Measurements from ENCODE around the gene ATP11A. TPM values are rescaled to one million over a fixed set of nuclear protein-coding genes. Genes with fewer than 3 reads are reported as not detected.

The ATP11A gene
- total RNA-seq, 1 donor from 2014 or later, result 281 TPM

- Histone ChIP-seq H3K27ac (no peak overlapping the region), H3K27me3 (ENCODE audit: low read depth) (no peaks in the 10 kb centered on the region), H3K36me3 (peaks cover 96% of the 10 kb centered on the region), H3K9me3 (no peaks in the 10 kb centered on the region), H3K4me3 (no peak overlapping the region), H3K4me1 (no peaks in the 10 kb centered on the region)
- no peak for TF ChIP-seq CTCF (IDR thresholded peaks at IDR 0.05)
- intact Hi-C loops (cut with DNase I), result no loop called here
- DNase-seq, result peak; percentile 41
- ATAC-seq, result no peak
Measured at GRCh38 chr13:112854321-112854720, 164.5 kb downstream of the ATP11A start.

- Histone ChIP-seq H3K27me3 (ENCODE audit: low read depth) (no peaks in the 10 kb centered on the region), H3K4me1 (no peaks in the 10 kb centered on the region), H3K4me3 (no peak overlapping the region), H3K36me3 (peaks cover 99% of the 10 kb centered on the region), H3K9me3 (no peaks in the 10 kb centered on the region), H3K27ac (no peak overlapping the region)
- TF ChIP-seq CTCF (IDR thresholded peaks at IDR 0.05), result no peak
- DNase-seq, result no peak
- intact Hi-C loops (cut with DNase I), result no loop called here
- no peak for ATAC-seq
Measured at GRCh38 chr13:112855859-112856258, 166.0 kb downstream of the ATP11A start.

GRCh38 chr13:112857914-112858490, 168.2 kb downstream of the ATP11A start:
- no peak for DNase-seq
- TF ChIP-seq CTCF (IDR thresholded peaks at IDR 0.05), result no peak
- Histone ChIP-seq H3K4me3 (no peak overlapping the region), H3K4me1 (no peaks in the 10 kb centered on the region), H3K27me3 (ENCODE audit: low read depth) (no peaks in the 10 kb centered on the region), H3K9me3 (no peaks in the 10 kb centered on the region), H3K36me3 (peaks cover 96% of the 10 kb centered on the region), H3K27ac (no peak overlapping the region)
- intact Hi-C loops (cut with DNase I), result no loop called here
- no peak for ATAC-seq

GRCh38 chr13:112859128-112859816, 169.4 kb downstream of the ATP11A start:
- DNase-seq (no peak), ATAC-seq (peak; percentile 9 to 38)
- H3K36me3 ChIP-seq, result peaks cover 84% of the 10 kb centered on the region
- intact Hi-C loops (cut with DNase I), result no loop called here
- H3K4me3 ChIP-seq, result no peak overlapping the region
- H3K27me3 ChIP-seq (ENCODE audit: low read depth), result no peaks in the 10 kb centered on the region
- TF ChIP-seq CTCF (IDR thresholded peaks at IDR 0.05), result no peak
- no peak overlapping the region for H3K27ac ChIP-seq
- H3K9me3 ChIP-seq, result no peaks in the 10 kb centered on the region
- no peaks in the 10 kb centered on the region for H3K4me1 ChIP-seq

GRCh38 chr13:112859817-112860190, 170.0 kb downstream of the ATP11A start:
- ATAC-seq (peak; percentile 37 to 57), DNase-seq (no peak)
- no peak for TF ChIP-seq CTCF (IDR thresholded peaks at IDR 0.05)
- Histone ChIP-seq H3K36me3 (peaks cover 79% of the 10 kb centered on the region), H3K4me3 (no peak overlapping the region), H3K27ac (no peak overlapping the region), H3K27me3 (ENCODE audit: low read depth) (no peaks in the 10 kb centered on the region), H3K9me3 (no peaks in the 10 kb centered on the region), H3K4me1 (no peaks in the 10 kb centered on the region)
- intact Hi-C loops (cut with DNase I), result no loop called here

All from lower lobe of right lung (tissue), 2 donors.